GM20431 (cell line): ENCODE results near the gene NCF4.

Experiments
- in situ Hi-C: fragments of 300-500 bp; cut with MseI, MboI; formaldehyde crosslinking; loops from one replicate; pipeline ENCODE4 v1.15.0; 2020; ENCODE audit warnings: low sequenced_read_pairs; ENCODE audit not compliant: unreplicated experiment

NCF4 gene

GRCh38 chr22:36914390-36914752, 53.6 kb downstream of the NCF4 start:
- in situ Hi-C loops: no loop called here

GRCh38 chr22:36916034-36916433, 55.2 kb downstream of the NCF4 start:
- in situ Hi-C loops: no loop called here

GRCh38 chr22:36918586-36919284, 57.9 kb downstream of the NCF4 start:
- in situ Hi-C loops: no loop called here

- in situ Hi-C loops: no loop called here
Observed at GRCh38 chr22:36921309-36922104, 60.7 kb downstream of the NCF4 start.

GRCh38 chr22:36922105-36922608, 61.4 kb downstream of the NCF4 start:
- in situ Hi-C loops: no loop called here

GRCh38 chr22:36922711-36923110, 61.9 kb downstream of the NCF4 start:
- in situ Hi-C loops: no loop called here

GRCh38 chr22:36923131-36923788, 62.5 kb downstream of the NCF4 start:
- in situ Hi-C loops: no loop called here

GRCh38 chr22:36924151-36924698, 63.4 kb downstream of the NCF4 start:
- in situ Hi-C loops: no loop called here

GRCh38 chr22:36925388-36926290, 64.8 kb downstream of the NCF4 start:
- in situ Hi-C loops: no loop called here

- in situ Hi-C loops: no loop called here
Observed at GRCh38 chr22:36926309-36926708, 65.5 kb downstream of the NCF4 start.

- in situ Hi-C loops: no loop called here
Observed at GRCh38 chr22:36926721-36927435, 66.1 kb downstream of the NCF4 start.
